SK-N-SH (cell line): ENCODE measurements around the gene DOK6. TPM values are rescaled to one million over a fixed set of nuclear protein-coding genes. Genes with fewer than 3 reads are reported as not detected.

Experiments
- CTCF ChIA-PET: fragments of 300-600, 350-600 bp; formaldehyde crosslinking; extraction: SDS; loops from one replicate; lab custom pipeline; 2021; lab: Yijun Ruan, JAX
- POLR2A ChIA-PET: fragments of 350-600 bp; sonication (Branson Sonifier 250); formaldehyde crosslinking; extraction: SDS; loops from one replicate; lab custom pipeline; 2020; ENCODE audit warnings: antibody characterized with exemption, inconsistent platforms; lab: Yijun Ruan, JAX
- DNase-seq: peaks from one replicate; pipeline ENCODE4 v3.0.0; 2012
- H2AFZ ChIP-seq: fragments of 200-600 bp; sonication (generic); 2 replicates; pipeline ENCODE4 v1.8.1; 2016; ENCODE audit warnings: antibody characterized with exemption, mild to moderate bottlenecking, low read depth
- H3F3A ChIP-seq: fragments of 200-600 bp; sonication (generic); replicated peaks from 2 replicates; pipeline ENCODE3; 2016; ENCODE audit warnings: antibody characterized with exemption, mild to moderate bottlenecking; ENCODE audit not compliant: insufficient read depth
- H3K27ac ChIP-seq, 2 experiments: fragments of 200-500 bp in 1 of 2; fragments of 200-600 bp in 1 of 2; sonication (Bioruptor generic) in 1 of 2; sonication (generic), shearing (Covaris generic) in 1 of 2; 2 replicates each; pipeline versions ENCODE4 v1.5.1 to v1.6.1; 2014 to 2016; ENCODE audit warnings: low read depth in 2 of 2, inconsistent platforms in 1 of 2, low read length in 1 of 2, mild to moderate bottlenecking in 1 of 2, mixed read lengths in 1 of 2
- H3K27me3 ChIP-seq: fragments of 200-600 bp; sonication (generic), shearing (Covaris generic); 2 replicates; pipeline ENCODE4 v1.6.1; 2016; ENCODE audit warnings: mixed run types; ENCODE audit not compliant: insufficient read depth
- H3K36me3 ChIP-seq, 2 experiments: fragments of 200-500 bp in 1 of 2; fragments of 200-600 bp in 1 of 2; sonication (Bioruptor generic) in 1 of 2; sonication (generic) in 1 of 2; replicated peaks in 1 of 2; 2 replicates each; pipeline versions ENCODE3 to v1.5.1; 2014 to 2016; ENCODE audit warnings: low read length in 1 of 2, mild to moderate bottlenecking in 1 of 2; ENCODE audit not compliant: insufficient read depth in 2 of 2, control insufficient read depth in 1 of 2
- H3K4me1 ChIP-seq, 2 experiments: fragments of 200-500 bp in 1 of 2; fragments of 200-600 bp in 1 of 2; sonication (Bioruptor generic) in 1 of 2; sonication (generic), shearing (Covaris generic) in 1 of 2; 2 replicates each; pipeline versions ENCODE4 v1.5.1 to v1.6.1; 2014 to 2016; ENCODE audit warnings: low read depth in 1 of 2, low read length in 1 of 2, mixed run types in 1 of 2; ENCODE audit not compliant: insufficient read depth in 2 of 2, control insufficient read depth in 1 of 2
- H3K4me2 ChIP-seq: fragments of 200-600 bp; sonication (generic), shearing (Covaris generic); 2 replicates; pipeline ENCODE4 v1.6.1; 2017; ENCODE audit warnings: mixed run types
- H3K4me3 ChIP-seq, 2 experiments: fragments of 200-500 bp in 1 of 2; fragments of 200-600 bp in 1 of 2; sonication (Bioruptor generic) in 1 of 2; sonication (generic), shearing (Covaris generic) in 1 of 2; 2 replicates each; pipeline versions ENCODE4 v1.5.1 to v1.8.1; 2014 to 2016; ENCODE audit warnings: low read depth in 2 of 2, inconsistent platforms in 1 of 2, low read length in 1 of 2, mild to moderate bottlenecking in 1 of 2, mixed read lengths in 1 of 2, moderate library complexity in 1 of 2
- H3K79me2 ChIP-seq: fragments of 200-600 bp; sonication (generic); 2 replicates; pipeline ENCODE4 v1.8.1; 2017; ENCODE audit warnings: mild to moderate bottlenecking; ENCODE audit not compliant: insufficient read depth
- H3K9ac ChIP-seq: fragments of 200-600 bp; sonication (generic); 2 replicates; pipeline ENCODE4 v1.6.1; 2017; ENCODE audit warnings: mixed run types
- H3K9me2 ChIP-seq: fragments of 200-600 bp; sonication (generic); 2 replicates; pipeline ENCODE4 v1.6.1; 2017; ENCODE audit warnings: mixed run types
- H3K9me3 ChIP-seq: fragments of 200-600 bp; sonication (generic); 2 replicates; pipeline ENCODE4 v1.6.1; 2017; ENCODE audit warnings: mixed run types, mild to moderate bottlenecking, moderate library complexity
- H4K20me1 ChIP-seq: fragments of 200-600 bp; sonication (generic); 2 replicates; pipeline ENCODE4 v1.6.1; 2017; ENCODE audit warnings: mild to moderate bottlenecking, mixed run types; ENCODE audit not compliant: insufficient read depth
- CHD2 ChIP-seq: fragments of 150-350 bp; IDR thresholded peaks from 2 replicates; pipeline ENCODE4 v1.6.1; 2018; ENCODE audit warnings: low read length; ENCODE audit not compliant: partially characterized antibody
- CTCF ChIP-seq: fragments of 200-600 bp; sonication (generic); IDR thresholded peaks from 2 replicates; pipeline ENCODE4 v1.6.1; 2017; ENCODE audit warnings: antibody characterized with exemption, mild to moderate bottlenecking, moderate library complexity
- ELF1 ChIP-seq: IDR thresholded peaks from 2 replicates; pipeline ENCODE4 v1.4.0; 2012
- EP300 ChIP-seq, 2 experiments: IDR thresholded peaks; 2 replicates each; pipeline versions ENCODE4 v1.4.0 to v1.6.1; 2012; ENCODE audit warnings: borderline replicate concordance in 1 of 2, low read depth in 1 of 2, low read length in 1 of 2
- EZH2phosphoT487 ChIP-seq: fragments of 200-600 bp; sonication (generic); IDR thresholded peaks from 2 replicates; pipeline ENCODE4 v1.6.1; 2017; ENCODE audit warnings: low read depth, mixed run types, mild to moderate bottlenecking, antibody characterized with exemption, moderate library complexity, borderline replicate concordance
- FOSL2 ChIP-seq: IDR thresholded peaks from 2 replicates; pipeline ENCODE4 v1.4.0; 2012; ENCODE audit warnings: low read depth, mild to moderate bottlenecking, moderate library complexity, borderline replicate concordance
- FOXM1 ChIP-seq: IDR thresholded peaks from 2 replicates; pipeline ENCODE4 v1.4.0; 2012; ENCODE audit warnings: low read depth, mild to moderate bottlenecking
- GABPA ChIP-seq: IDR thresholded peaks from 2 replicates; pipeline ENCODE4 v1.4.0; 2012; ENCODE audit warnings: low read depth, mild to moderate bottlenecking
- JUND ChIP-seq: IDR thresholded peaks from 2 replicates; pipeline ENCODE4 v1.4.0; 2012
- MEF2A ChIP-seq: IDR thresholded peaks from 2 replicates; pipeline ENCODE4 v1.4.0; 2012; ENCODE audit warnings: low read depth, borderline replicate concordance
- NFIC ChIP-seq: IDR thresholded peaks from 2 replicates; pipeline ENCODE4 v1.4.0; 2012; ENCODE audit warnings: borderline replicate concordance
- PBX3 ChIP-seq: IDR thresholded peaks from 2 replicates; pipeline ENCODE4; 2012
- POLR2AphosphoS5 ChIP-seq: IDR thresholded peaks from 2 replicates; pipeline ENCODE4 v1.6.1; 2012; ENCODE audit warnings: low read depth, low read length
- RCOR1 ChIP-seq: fragments of 150-350 bp; IDR thresholded peaks from 2 replicates; pipeline ENCODE4 v1.6.1; 2017; ENCODE audit warnings: antibody characterized with exemption, low read length
- SIN3A ChIP-seq: IDR thresholded peaks from 2 replicates; pipeline ENCODE4 v1.6.1; 2012; ENCODE audit warnings: low read depth, mild to moderate bottlenecking, low read length, moderate library complexity, borderline replicate concordance
- TCF12 ChIP-seq: IDR thresholded peaks from 2 replicates; pipeline ENCODE4 v1.4.0; 2012
- USF1 ChIP-seq: IDR thresholded peaks from 2 replicates; pipeline ENCODE4 v1.4.0; 2012; ENCODE audit warnings: low read depth, borderline replicate concordance
- YY1 ChIP-seq: IDR thresholded peaks from 2 replicates; pipeline ENCODE4 v1.4.0; 2012; ENCODE audit warnings: low read depth, mild to moderate bottlenecking
- WGBS: methylation state at CpG from one replicate; pipeline ENCODE4 v1.1.6; 2017; ENCODE audit warnings: low lambda C conversion rate; 5-methylcytosine and 5-hydroxymethylcytosine counted together
- polyA plus RNA-seq, 3 experiments: library from polyadenylated mRNA; depleted of rRNA; stranded (reverse); fragments of >200 nt; gene quantifications; 2 replicates each; pipeline ENCODE4 v1.2.3, GENCODE V29; 2012
- TF ChIP-seq, protein P1 (sequence below): fragments of 150-350 bp; IDR thresholded peaks from 2 replicates; pipeline ENCODE4 v1.6.1; 2016; ENCODE audit warnings: mild to moderate bottlenecking, low read depth, low read length

The DOK6 gene
- polyA plus RNA-seq, 1 of the 3 experiments (the other 2 are of a cell fraction) = 3.9 TPM

- H4K20me1 ChIP-seq = no peaks in the 10 kb centered on the region
- no peaks in the 10 kb centered on the region; a peak in 1 of 4 replicates for H3K4me1 ChIP-seq
- no peaks in the 10 kb centered on the region for H3K79me2 ChIP-seq
- H3K27ac ChIP-seq = no peak overlapping the region
- H3K9ac ChIP-seq = no peak overlapping the region
- H3K27me3 ChIP-seq = no peaks in the 10 kb centered on the region
- CTCF ChIA-PET = no interaction called here
- no peaks in the 10 kb centered on the region for H3K9me3 ChIP-seq
- no peak overlapping the region for H2AFZ ChIP-seq
- POLR2A ChIA-PET = no interaction called here
- H3K9me2 ChIP-seq = no peaks in the 10 kb centered on the region
- WGBS = 76% methylated on average over 5 of the region's 5 CpGs
- H3K4me3 ChIP-seq = no peak overlapping the region
- no peak for DNase-seq
- peaks cover 6% of the 10 kb centered on the region for H3F3A ChIP-seq
- TF ChIP-seq EP300 (IDR thresholded peaks at IDR 0.05; ENCODE audit: borderline replicate concordance in 1 of 2, low read depth in 1 of 2, low read length in 1 of 2) (no peak), ELF1 (no peak), GABPA (no peak), JUND (no peak), EZH2phosphoT487 (no peak), USF1 (no peak), FOXM1 (no peak), TCF12 (no peak), RCOR1 (no peak), SIN3A (no peak), FOSL2 (no peak), PBX3 (no peak), NFIC (no peak), MEF2A (no peak), YY1 (no peak), POLR2AphosphoS5 (no peak), CHD2 (no peak), CTCF (no peak)
- TF ChIP-seq, protein P1, sequence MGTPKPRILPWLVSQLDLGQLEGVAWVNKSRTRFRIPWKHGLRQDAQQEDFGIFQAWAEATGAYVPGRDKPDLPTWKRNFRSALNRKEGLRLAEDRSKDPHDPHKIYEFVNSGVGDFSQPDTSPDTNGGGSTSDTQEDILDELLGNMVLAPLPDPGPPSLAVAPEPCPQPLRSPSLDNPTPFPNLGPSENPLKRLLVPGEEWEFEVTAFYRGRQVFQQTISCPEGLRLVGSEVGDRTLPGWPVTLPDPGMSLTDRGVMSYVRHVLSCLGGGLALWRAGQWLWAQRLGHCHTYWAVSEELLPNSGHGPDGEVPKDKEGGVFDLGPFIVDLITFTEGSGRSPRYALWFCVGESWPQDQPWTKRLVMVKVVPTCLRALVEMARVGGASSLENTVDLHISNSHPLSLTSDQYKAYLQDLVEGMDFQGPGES = no peak
- TF ChIP-seq, all 33 proteins: peak for 0
- Histone ChIP-seq H3K4me2 (no peak overlapping the region), H3K36me3 (no peaks in the 10 kb centered on the region)
Measured at GRCh38 chr18:69531973-69532372, 131.3 kb downstream of the DOK6 start.
